GM12892 (cell line): Measurements from ENCODE around the gene SRP9.

ENCODE experiments used
- POLR2AphosphoS5 ChIP-seq: IDR thresholded peaks from 2 replicates; pipeline ENCODE4 v1.6.1; 2011; ENCODE audit warnings: low read depth, low read length, control low read depth
- TAF1 ChIP-seq: IDR thresholded peaks from 2 replicates; pipeline ENCODE4 v1.6.1; 2011; ENCODE audit warnings: low read depth, mild to moderate bottlenecking, control low read depth, low read length, borderline replicate concordance

- no peak for TF ChIP-seq POLR2AphosphoS5
- TF ChIP-seq TAF1: no peak
These were observed 44.4 kb upstream of the SRP9 start for GRCh38 chr1:225733254-225733653.
